ENCODE results near the gene SLC6A1.

Gene SLC6A1

GRCh38 chr3:10995871-10996270 lies 3.3 kb downstream of the SLC6A1 start:
- no peak for DNase-seq

DNA sequence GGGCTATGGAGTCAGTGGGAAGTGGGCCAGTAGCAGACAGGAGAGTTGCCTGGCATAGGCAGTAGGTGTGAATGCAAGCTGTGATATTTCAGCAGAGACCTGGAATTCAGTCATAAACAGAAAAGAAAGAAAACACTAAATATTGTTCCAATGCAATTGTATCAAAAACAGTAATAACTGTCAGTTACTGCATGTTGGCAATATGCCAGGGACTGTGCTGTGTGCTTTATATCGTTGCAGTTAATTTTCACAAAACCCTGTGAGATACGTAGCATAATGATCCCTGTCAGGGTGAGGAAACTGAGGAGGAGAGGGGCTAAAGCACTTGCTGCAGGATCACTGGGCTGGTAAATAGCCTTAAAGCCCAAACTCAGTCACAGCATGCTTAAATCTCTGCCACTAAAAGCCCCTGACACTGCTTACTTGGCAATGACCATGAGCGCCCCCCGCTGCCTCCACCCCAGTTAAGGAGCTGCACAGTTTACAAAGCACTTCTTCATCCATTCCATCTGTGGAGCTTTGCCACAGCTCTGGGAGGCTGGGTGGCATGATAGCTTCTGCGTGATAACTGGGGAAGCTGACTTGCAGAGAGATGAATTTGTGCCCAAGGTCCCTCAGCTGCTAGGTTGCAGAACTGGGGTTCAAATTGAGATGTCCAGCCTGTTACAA lies 3.9 kb downstream of the SLC6A1 start:
- no peak for DNase-seq

DNA sequence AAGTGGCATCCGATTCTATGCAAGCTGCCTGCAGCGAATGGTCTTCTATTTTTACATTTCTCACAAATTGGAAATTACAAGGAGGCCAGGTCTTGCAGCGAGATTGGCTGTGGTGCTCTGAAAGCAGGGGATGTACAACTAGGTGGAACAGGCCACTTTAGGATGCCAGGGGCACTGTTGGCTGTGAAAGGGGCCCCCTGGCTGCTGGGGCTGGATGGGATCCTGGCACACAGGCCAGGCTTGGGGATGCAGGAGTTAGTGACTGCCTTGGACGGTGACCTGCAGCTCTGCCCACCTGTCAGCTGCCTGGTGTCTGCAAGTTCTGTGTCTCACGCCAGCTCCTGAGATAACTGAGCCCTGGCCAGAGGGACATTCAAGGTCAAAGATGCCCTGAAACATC lies 4.6 kb downstream of the SLC6A1 start:
- no peak for DNase-seq

- DNase-seq = no peak
Observed at GRCh38 chr3:10998542-10998941, 6.0 kb downstream of the SLC6A1 start.

- no peak for DNase-seq
Observed at GRCh38 chr3:10999221-11000107, 6.9 kb downstream of the SLC6A1 start.

DNA sequence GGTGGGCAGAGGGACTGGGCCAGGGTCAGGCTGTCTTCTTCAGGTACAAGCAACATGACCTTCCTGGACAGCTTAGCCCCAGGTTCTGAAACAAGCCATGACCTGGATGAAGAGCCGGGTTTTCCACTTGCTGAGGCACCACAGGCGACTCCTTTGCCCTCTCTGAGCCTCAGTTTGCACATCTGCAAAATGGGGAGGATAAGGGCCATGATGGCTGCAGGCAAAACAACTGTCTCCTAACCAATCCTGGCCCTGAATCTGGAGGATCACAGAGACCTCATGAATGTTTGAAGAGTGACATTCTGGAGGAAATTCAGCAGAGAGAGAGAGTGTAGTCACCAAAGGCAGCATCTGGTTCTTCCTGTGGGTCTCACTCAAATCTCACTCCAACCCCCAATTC lies 8.0 kb downstream of the SLC6A1 start:
- DNase-seq = no peak

GRCh38 chr3:11001020-11001657 lies 8.6 kb downstream of the SLC6A1 start:
- no peak for DNase-seq

DNA sequence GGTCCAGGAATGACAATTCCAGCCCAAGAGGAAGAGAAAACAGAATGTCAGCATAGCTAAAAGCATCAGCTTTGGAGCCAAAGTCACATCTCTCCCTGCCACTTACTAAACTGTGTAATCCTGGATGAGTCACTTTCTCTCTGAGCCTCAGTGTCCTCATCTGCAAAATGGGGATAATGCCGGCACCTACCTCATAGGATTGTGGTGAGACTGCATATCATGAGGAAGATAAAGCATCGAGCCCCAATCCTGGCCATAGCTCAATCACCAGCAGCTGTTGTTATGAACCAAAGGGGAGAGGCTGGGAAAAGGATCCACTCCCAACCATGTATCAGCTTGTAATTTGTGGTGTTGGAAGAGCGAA lies 9.1 kb downstream of the SLC6A1 start:
- DNase-seq = no peak

DNA sequence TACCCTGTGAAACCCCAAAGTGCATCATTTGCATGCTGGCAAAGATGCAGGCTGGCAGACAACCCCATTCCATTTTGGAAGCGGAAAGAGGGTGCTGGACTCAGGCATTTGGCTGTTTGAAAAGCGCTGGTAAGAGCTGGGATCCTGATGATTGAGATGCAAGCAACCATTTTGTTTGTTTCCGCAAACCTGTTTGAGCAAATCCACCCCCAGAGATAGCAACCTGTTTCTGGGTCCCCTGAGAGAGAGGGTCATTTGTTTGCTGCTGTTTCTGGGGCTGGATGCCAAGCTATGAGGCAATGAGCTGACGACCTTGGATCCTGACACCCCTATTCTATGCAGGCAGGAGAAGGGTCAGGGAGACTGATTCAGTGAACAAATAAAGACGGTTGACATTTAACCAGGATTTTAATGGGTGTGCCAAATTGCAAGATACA lies 9.8 kb downstream of the SLC6A1 start:
- DNase-seq = no peak

GRCh38 chr3:11004563-11004962 lies 12.0 kb downstream of the SLC6A1 start:
- DNase-seq = no peak

DNA sequence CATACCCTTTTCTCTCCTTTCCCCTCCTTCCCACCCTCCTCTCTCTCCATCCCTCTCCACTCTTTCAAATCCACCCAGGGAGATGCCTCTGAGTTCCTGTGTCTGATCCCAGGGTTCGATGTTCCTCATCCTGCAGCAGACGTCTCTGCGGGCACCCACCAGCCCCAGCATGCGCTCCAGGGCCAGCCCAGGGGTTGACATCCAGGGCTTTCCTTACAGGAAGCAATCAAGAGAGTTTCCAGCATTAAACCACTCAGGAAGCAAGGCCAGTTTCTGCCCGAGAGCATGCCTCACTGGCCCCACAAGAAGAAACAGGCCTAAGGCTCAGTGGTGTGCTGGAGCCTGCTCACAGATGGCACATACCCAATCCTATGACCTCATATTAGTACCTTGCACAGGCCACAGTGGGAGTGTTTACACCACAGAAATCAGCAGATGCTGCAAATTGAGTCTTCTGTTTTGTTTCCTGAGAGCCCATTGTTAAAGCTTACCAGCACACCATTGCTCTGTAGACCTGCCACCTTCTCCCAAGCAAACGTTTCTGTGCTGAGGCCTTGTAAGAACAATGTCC lies 13.2 kb downstream of the SLC6A1 start:
- no peak for DNase-seq

- DNase-seq = no peak
Observed at GRCh38 chr3:11006986-11007933, 14.7 kb downstream of the SLC6A1 start.

DNA sequence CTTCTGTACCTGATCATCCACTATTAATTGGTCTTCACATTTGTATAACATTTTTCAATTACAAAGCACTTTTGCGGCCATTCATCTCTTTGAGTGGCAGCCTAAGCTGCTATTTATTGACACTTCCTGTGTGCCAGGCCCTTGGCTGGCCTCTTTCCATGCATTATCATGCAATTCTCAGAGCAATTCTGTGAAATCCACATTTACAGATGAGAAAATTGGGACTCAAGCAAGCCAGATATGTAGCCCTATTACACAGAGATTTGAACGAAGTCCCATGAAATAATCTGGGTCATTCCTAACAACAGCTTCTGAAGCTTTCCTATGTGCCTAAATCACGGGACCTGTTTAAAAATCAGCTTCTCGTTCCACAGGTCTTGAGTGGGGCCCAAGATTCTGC lies 17.4 kb downstream of the SLC6A1 start:
- DNase-seq = no peak

- DNase-seq = no peak
Observed at GRCh38 chr3:11010426-11011165, 18.0 kb downstream of the SLC6A1 start.

- no peak for DNase-seq
Observed at GRCh38 chr3:11014253-11014652, 21.7 kb downstream of the SLC6A1 start.

GRCh38 chr3:11014752-11015151 lies 22.2 kb downstream of the SLC6A1 start:
- no peak for DNase-seq

DNA sequence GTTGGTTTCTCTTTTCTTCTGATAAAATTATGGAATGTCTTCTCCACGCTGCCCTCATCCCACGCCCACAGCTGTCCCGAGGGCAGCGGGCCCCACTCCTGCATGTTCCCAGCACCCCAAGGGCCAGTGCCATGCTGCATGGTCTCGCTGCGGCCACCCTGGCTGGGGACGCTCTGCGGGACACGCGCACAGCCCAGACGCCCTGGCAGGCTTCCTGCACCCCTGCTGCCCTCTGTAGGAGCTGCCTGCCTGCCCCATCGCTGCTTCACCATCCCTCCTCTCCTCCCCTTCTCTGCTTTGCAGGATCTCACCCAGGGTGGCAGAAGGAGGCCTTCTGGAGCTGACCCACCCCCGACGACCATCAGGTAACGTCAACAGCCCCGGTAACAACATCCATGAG lies 22.8 kb downstream of the SLC6A1 start:
- DNase-seq = no peak

DNA sequence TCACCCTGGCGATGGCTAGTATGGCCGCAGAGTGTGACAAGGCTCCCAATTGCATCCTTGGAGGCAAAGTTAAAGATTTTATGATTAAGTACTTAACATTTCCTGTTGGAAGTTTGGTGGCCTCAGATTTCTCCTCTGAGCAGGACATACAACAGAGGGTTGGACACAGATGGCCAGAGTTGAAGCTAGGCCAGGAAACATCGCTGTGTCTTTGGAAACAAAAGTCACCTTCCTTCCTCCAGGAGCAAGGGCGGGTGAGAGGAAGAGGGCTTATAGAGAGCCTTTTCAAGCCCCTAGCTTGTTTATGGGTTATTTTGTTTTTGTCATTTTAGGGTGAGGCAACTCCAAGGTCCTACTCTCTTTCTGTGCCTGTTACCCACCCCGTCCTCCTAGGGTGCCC lies 24.2 kb downstream of the SLC6A1 start:
- no peak for DNase-seq

DNA sequence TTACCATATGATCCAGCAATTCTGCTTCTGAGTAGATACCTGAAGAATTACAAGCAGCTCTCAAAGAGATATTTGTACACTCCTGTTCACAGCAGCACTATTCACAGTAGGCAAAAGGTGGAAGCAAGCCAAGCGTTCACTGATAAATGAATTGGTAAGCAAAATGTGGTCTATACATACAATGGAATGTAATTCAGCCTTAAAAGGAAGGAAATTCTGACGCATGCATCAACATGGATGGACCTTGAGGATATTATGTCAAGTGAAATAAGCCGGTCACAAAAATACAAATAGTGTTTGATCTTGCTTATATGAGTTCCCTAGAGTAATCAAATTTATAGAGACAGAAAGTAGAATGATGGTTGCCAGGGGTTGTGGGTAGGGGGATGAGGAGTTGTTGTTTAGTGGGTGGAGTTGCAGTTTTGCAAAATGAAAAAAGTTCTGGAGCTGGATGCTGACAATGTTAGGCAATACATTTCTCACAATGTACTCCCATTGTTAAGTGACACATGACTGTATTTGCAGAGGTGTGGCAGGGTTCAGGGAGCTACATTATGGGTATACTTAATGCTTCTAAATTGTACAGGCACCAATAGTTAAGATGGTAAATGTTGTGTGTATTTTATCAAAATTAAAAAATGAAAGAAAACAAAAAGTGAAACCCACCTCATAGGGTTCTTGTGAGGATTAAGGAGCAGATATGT lies 26.7 kb downstream of the SLC6A1 start:
- DNase-seq = no peak

GRCh38 chr3:11020764-11021163 lies 28.2 kb downstream of the SLC6A1 start:
- no peak for DNase-seq

GRCh38 chr3:11021611-11022011 lies 29.1 kb downstream of the SLC6A1 start:
- no peak for DNase-seq

Measured in T-helper 2 cell (primary cell).